Vagina (tissue), 2 donors: ENCODE measurements around the gene GATAD2B. TPM values are rescaled to one million over a fixed set of nuclear protein-coding genes. Genes with fewer than 3 reads are reported as not detected.

Source experiments
- DNase-seq, 2 donors: peaks; one replicate each; pipeline ENCODE4 v3.0.0-alpha.2; 2017; ENCODE audit errors: extremely low spot score in 2 of 2
- H3K27ac ChIP-seq: fragments of 200-600 bp; sonication (generic); one replicate; pipeline ENCODE4 v1.5.1; 2019
- H3K27me3 ChIP-seq: fragments of 200-600 bp; sonication (generic); one replicate; pipeline ENCODE4 v1.5.1; 2019
- H3K36me3 ChIP-seq, 2 donors: fragments of 200-600 bp; sonication (generic); one replicate each; pipeline ENCODE4 v1.5.1; 2017 to 2019
- H3K4me1 ChIP-seq: fragments of 200-600 bp; sonication (generic); one replicate; pipeline ENCODE4 v1.5.1; 2019
- H3K4me3 ChIP-seq, 2 donors: fragments of 200-600 bp; sonication (generic); 1 replicate in 1 of 2; 2 replicates in 1 of 2; pipeline ENCODE4 v1.5.1; 2016 to 2019
- H3K9me3 ChIP-seq: fragments of 200-600 bp; sonication (generic); one replicate; pipeline ENCODE4 v1.5.1; 2019
- POLR2A ChIP-seq, 2 donors: fragments of 450-650 bp; IDR thresholded peaks; one replicate each; pipeline ENCODE4 v1.6.1; 2017; ENCODE audit warnings: antibody characterized with exemption in 2 of 2, mild to moderate bottlenecking in 2 of 2, moderate library complexity in 2 of 2
- POLR2AphosphoS5 ChIP-seq, 2 donors: sonication (generic); formaldehyde crosslinking; IDR thresholded peaks; one replicate each; pipeline ENCODE4 v1.9.0; 2017; ENCODE audit warnings: antibody characterized with exemption in 2 of 2, mild to moderate bottlenecking in 2 of 2, low read depth in 1 of 2; ENCODE audit not compliant: insufficient read depth in 1 of 2
- intact Hi-C: fragments of 100-400 bp; cut with DNase I; formaldehyde crosslinking; loops from one replicate; pipeline ENCODE4 v1.15.1; 2023
- total RNA-seq: library from RNA; depleted of rRNA; stranded (reverse); fragments of >200 nt; gene quantifications from one replicate; pipeline ENCODE4 v1.2.3, GENCODE V29; 2016
- TF ChIP-seq, protein P1 (sequence below), 3 experiments: fragments of 450-650 bp in 2 of 3; fragments of 200-600 bp in 1 of 3; sonication (generic) in 1 of 3; IDR thresholded peaks; one replicate each; pipeline ENCODE4 v1.5.1; 2017 to 2019; ENCODE audit warnings: antibody characterized with exemption in 3 of 3, mild to moderate bottlenecking in 2 of 3, moderate library complexity in 2 of 3

GATAD2B gene
- total RNA-seq, 1 donor from 2014 or later: 24.1 TPM

- Histone ChIP-seq H3K36me3 (peaks cover 0 to 40% of the 10 kb centered on the region in 2 donors), H3K27me3 (no peaks in the 10 kb centered on the region), H3K27ac (no peak overlapping the region), H3K4me1 (no peaks in the 10 kb centered on the region), H3K9me3 (no peaks in the 10 kb centered on the region), H3K4me3 (no peak overlapping the region)
- intact Hi-C loops: no loop called here
- TF ChIP-seq POLR2AphosphoS5 (IDR thresholded peaks at IDR 0.05; ENCODE audit: insufficient read depth in 1 of 2, low read depth in 1 of 2) (no peak), POLR2A (IDR thresholded peaks at IDR 0.05) (no peak)
- TF ChIP-seq, protein P1, sequence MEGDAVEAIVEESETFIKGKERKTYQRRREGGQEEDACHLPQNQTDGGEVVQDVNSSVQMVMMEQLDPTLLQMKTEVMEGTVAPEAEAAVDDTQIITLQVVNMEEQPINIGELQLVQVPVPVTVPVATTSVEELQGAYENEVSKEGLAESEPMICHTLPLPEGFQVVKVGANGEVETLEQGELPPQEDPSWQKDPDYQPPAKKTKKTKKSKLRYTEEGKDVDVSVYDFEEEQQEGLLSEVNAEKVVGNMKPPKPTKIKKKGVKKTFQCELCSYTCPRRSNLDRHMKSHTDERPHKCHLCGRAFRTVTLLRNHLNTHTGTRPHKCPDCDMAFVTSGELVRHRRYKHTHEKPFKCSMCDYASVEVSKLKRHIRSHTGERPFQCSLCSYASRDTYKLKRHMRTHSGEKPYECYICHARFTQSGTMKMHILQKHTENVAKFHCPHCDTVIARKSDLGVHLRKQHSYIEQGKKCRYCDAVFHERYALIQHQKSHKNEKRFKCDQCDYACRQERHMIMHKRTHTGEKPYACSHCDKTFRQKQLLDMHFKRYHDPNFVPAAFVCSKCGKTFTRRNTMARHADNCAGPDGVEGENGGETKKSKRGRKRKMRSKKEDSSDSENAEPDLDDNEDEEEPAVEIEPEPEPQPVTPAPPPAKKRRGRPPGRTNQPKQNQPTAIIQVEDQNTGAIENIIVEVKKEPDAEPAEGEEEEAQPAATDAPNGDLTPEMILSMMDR (IDR thresholded peaks at IDR 0.05): no peak
- no peak for DNase-seq
Measured at GRCh38 chr1:153929981-153930948, 7.5 kb upstream of the GATAD2B start.

DNA sequence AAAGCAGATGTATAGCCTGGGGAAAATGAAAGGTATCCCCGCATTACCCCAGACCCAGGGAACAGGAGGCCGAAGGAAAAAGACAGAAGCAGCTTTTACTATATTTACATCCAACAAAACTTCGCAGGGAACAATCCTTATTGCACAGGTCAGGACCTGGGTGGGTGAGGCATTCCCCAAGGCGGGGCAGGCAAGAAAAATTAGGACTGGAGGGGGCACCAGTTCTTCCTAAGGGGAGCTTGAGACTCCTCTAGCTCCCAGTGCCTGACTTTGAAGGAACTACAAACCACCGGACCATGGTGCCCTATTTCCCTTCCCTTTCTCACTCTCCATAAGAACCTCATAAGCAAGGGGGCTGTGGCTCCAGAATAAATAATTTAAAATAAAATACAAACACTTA is 6.7 kb upstream of the GATAD2B start:
- no peak for DNase-seq
- Histone ChIP-seq H3K4me3 (no peak overlapping the region), H3K9me3 (no peaks in the 10 kb centered on the region), H3K27ac (no peak overlapping the region), H3K27me3 (no peaks in the 10 kb centered on the region), H3K36me3 (peaks cover 0 to 32% of the 10 kb centered on the region in 2 donors), H3K4me1 (peaks cover under 1% of the 10 kb centered on the region)
- intact Hi-C loops: no loop called here
- TF ChIP-seq, protein P1 (IDR thresholded peaks at IDR 0.05): no peak
- TF ChIP-seq POLR2AphosphoS5 (IDR thresholded peaks at IDR 0.05; ENCODE audit: insufficient read depth in 1 of 2, low read depth in 1 of 2) (no peak), POLR2A (IDR thresholded peaks at IDR 0.05) (no peak)

DNA sequence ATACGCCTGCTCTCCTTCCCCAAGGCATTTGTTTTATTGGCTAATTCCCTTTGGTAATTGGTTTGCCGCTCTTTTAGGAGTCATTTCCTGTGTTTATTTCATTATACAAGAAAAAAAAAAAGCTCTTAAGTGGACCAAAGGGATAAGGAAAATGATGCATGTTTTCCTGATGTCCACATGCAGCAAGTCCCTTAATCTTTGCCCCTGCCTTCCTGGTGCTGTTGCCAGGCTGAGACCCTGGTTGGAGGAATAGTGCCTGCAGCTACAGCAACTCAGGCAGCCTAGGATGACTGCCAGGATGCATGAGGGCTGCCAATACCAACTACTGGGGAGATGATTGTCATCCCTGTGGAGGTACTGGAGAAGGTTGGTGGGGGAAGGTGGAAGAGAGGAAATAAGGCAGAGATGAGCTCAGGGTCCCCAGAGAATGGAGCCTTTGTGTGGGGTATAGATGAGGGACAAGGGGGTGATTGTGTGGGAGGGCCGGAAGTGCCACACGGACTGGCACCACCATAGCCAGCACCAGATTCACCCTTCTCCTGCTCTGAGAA is 6.1 kb upstream of the GATAD2B start:
- Histone ChIP-seq H3K4me1 (peaks cover 6% of the 10 kb centered on the region), H3K36me3 (peaks cover 0 to 26% of the 10 kb centered on the region in 2 donors), H3K27ac (no peak overlapping the region), H3K4me3 (no peak overlapping the region), H3K9me3 (no peaks in the 10 kb centered on the region), H3K27me3 (no peaks in the 10 kb centered on the region)
- TF ChIP-seq POLR2AphosphoS5 (IDR thresholded peaks at IDR 0.05; ENCODE audit: insufficient read depth in 1 of 2, low read depth in 1 of 2) (no peak), POLR2A (IDR thresholded peaks at IDR 0.05) (no peak)
- TF ChIP-seq, protein P1 (IDR thresholded peaks at IDR 0.05): no peak
- no peak for DNase-seq
- intact Hi-C loops: no loop called here

- H3K9me3 ChIP-seq: no peaks in the 10 kb centered on the region
- no peaks in the 10 kb centered on the region for H3K27me3 ChIP-seq
- H3K36me3 ChIP-seq: peaks cover 0 to 20% of the 10 kb centered on the region in 2 donors
- TF ChIP-seq POLR2AphosphoS5 (IDR thresholded peaks at IDR 0.05; ENCODE audit: insufficient read depth in 1 of 2, low read depth in 1 of 2): no peak
- TF ChIP-seq, protein P1 (IDR thresholded peaks at IDR 0.05): no peak
- no peak for TF ChIP-seq POLR2A (IDR thresholded peaks at IDR 0.05)
- no peak for DNase-seq
- peaks cover 11% of the 10 kb centered on the region for H3K4me1 ChIP-seq
- intact Hi-C loops: no loop called here
- no peak overlapping the region for H3K4me3 ChIP-seq
- no peak overlapping the region for H3K27ac ChIP-seq
Measured at GRCh38 chr1:153928245-153928644, 5.5 kb upstream of the GATAD2B start.
